Activated T-cell treated with anti-CD3 and anti-CD28 coated beads for 24 hours (primary cell): Measurements from ENCODE around the gene RAD9A.
A peak's percentile ranks its signal among the peaks of the same experiment; 100 is the strongest.

ENCODE experiments used
- DNase-seq: peaks from one replicate; pipeline ENCODE4 v3.0.0-alpha.2; 2020; ENCODE audit warnings: low read depth

The RAD9A gene

DNA sequence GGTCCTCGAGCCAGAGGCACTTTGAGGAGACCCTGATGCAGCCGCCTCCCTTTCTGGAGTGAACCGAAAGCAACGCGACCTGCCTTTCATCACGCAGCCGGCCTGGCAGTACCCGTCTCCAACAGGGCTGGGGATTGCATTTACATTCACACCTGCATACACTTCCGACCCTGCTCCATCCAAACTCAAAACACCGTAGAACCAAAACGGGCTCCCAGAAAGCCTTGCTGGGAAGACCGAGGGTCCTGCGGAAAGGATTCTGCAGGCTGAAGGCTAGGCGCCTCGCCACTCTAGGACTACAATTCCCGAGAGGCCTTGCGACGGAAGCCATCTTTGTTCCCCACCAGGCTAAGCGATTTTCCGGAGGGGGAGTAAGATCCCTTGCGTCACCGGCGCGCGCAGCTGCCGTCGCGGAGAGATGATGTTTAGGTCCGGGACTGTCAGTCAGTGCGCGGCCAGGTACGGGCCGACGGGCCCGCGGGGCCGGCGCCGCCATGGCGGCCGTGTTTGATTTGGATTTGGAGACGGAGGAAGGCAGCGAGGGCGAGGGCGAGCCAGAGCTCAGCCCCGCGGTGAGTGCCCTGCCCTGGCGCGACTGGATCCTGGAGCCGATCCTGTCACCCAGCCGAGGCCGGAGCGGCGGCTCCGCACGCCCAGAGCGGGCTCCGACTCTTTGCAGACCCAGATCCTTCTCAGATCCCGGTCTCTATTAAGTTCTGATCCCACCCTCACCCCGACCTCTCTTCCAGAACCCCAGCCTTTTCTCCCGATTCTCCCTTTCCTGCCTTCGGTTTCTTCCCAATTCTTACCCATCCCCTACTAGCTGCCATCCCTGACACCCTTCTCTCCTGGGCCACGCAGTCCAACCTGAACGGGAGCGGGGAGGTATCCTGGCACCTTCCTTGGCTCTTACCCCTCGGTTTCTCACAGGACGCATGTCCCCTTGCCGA is 36.5 kb downstream of the RAD9A start, which contains the start of gene RPS6KB2:
Gene RPS6KB2, plus strand, starts transcription at position 443 of the 950 bp plus-strand sequence. Its CDS starts 52 bp downstream, at position 495.
- peak; percentile 100 for DNase-seq

DNA sequence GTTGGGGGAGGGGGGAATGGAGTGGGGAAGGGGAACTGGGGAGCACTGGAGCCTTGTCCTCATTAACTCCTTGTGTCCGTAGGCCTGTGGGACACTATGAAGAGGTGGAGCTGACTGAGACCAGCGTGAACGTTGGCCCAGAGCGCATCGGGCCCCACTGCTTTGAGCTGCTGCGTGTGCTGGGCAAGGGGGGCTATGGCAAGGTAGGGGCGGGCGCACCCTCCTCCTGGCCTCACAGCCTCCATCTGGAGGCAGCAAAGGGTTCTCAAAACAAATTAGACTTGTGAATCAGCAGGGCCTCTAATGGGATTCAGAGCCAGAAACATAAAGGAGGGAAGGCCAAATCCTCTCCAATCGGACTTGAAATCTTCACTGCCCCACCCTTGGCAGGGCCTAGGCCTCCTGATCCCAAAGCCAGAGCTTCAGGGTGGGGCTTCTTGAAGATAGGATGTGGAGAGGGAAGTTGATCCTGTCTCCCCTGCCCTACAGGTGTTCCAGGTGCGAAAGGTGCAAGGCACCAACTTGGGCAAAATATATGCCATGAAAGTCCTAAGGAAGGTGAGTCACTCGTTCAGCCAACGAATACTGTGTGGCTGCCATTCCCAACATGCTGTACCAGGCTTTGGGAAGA is 37.4 kb downstream of the RAD9A start:
- DNase-seq: no peak

DNA sequence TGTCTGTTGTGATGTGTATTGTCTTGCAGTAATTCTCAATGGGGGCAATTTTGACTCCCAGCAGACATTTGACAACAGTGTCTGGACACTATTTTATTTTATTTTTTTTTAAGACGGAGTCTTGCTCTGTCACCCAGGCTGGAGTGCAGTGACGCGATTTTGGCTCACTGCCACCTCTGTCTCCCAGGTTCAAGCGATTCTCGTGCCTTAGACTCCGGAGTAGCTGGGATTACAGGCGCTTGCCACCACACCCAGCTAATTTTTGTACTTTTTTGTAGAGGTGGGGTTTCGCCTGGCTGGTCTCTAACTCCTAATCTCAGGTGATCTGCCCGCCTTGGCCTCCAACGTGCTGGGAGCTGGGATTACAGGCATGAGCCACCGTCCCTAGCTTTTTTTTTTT is 37.9 kb downstream of the RAD9A start:
- DNase-seq: no peak

DNA sequence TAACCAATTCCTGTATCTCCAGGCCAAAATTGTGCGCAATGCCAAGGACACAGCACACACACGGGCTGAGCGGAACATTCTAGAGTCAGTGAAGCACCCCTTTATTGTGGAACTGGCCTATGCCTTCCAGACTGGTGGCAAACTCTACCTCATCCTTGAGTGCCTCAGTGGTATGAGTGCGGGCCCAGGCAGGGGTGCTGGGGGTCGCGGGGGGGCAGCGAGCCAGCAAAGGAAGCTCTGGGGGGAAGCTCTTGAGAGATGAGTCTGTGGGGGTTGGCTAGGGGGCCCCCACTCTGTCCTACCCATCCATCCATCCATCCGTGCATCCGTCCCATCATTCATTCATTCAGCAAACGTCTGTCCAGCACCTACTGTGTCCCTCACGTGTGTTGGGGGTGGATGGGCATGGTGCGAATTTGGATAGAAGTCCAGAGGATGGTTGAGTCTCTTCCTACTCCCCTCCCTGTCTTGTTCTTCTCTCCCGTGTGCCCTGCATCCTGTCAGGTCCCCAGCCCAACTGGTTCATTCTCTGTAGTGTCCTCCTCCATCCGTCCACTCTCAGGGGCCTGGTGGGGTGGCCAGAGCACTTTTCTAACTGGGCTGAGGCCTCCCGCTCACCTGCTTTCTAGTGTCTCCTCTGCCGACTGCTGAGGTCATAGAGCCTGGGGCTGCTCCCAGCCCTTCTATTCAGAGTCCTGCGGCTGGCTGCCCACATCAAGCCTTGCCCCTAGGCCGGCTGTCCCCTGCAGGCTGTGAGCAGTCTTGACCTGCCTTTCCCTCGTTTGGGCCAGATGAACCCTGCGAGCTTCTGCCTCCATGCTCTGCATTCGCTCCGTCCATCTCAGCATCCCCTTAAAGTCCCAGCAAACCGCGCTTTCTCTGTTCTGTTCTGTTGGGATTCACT is 39.8 kb downstream of the RAD9A start:
- no peak for DNase-seq

DNA sequence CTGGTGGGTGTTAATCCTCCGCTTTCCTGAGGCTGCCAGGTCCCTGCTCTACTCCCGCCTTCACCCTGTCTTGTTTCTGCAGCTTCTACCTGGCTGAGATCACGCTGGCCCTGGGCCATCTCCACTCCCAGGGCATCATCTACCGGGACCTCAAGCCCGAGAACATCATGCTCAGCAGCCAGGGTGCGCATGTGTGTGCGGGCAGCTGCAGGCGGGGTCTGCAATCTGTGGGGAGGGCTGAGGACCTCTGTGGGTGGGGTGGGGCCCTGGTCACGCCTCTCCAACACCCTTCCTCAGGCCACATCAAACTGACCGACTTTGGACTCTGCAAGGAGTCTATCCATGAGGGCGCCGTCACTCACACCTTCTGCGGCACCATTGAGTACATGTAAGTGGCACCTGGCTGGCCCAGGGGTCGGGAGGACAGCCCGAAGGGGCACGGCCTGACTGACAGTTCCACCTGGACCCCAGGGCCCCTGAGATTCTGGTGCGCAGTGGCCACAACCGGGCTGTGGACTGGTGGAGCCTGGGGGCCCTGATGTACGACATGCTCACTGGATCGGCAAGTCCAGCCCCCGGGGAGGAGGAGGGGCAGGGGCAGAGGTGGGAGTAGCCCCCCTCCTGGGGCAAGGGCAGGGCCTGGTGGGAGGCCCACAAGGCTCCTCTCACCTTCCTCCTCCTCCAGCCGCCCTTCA is 41.0 kb downstream of the RAD9A start:
- DNase-seq: no peak

DNA sequence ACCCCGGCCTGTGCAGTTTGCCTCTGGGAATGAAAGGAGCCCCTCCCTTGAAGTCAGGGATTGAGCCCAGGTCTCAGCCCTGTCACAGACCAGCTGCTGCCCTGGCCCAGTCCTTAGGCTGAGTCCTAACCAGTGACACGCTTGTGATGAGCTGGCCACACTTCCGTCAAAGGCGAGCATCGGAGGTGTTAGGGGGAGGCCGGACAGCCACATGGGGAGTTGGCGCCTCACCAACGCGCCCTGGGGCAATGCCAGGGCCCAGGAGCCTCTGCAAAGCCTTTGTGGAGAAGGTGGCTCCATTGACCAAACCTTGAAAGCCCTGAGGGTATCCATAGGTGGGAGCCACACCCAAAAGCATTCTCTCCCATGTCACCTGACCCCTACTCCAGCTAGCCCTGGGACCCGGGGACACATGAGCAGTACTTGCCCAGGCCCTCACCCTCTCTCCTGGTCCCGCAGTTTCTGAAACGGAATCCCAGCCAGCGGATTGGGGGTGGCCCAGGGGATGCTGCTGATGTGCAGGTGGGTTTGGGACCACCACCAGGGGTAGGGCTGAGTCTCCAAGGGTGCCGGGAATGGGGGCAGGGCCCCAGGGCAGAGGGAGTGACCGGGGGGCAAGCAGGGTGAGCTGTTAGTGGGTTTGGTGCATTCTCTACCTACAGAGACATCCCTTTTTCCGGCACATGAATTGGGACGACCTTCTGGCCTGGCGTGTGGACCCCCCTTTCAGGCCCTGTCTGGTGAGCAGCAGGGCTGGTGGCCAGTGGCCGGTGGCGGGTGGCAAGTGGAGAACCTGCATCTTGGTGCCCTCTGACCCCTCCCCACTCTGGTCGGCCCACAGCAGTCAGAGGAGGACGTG is 42.0 kb downstream of the RAD9A start:
- DNase-seq: no peak

DNA sequence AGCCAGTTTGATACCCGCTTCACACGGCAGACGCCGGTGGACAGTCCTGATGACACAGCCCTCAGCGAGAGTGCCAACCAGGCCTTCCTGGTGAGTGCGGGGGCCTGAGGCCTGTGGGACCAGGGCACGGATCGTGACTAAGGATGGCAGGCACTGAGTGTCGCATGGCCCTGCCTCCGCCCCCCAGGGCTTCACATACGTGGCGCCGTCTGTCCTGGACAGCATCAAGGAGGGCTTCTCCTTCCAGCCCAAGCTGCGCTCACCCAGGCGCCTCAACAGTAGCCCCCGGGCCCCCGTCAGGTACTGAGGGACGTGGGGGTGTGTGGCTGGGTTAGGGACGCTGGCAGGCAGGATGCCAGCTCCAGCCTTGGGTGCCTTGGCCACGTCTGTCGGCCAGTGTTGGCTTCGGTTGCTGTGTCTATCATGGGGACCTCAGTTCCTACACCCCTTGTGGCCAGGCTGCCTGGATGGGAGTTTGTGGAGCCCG is 42.7 kb downstream of the RAD9A start:
- no peak for DNase-seq

- DNase-seq: no peak
Measured at GRCh38 chr11:67435031-67435726, 43.4 kb downstream of the RAD9A start.

DNA sequence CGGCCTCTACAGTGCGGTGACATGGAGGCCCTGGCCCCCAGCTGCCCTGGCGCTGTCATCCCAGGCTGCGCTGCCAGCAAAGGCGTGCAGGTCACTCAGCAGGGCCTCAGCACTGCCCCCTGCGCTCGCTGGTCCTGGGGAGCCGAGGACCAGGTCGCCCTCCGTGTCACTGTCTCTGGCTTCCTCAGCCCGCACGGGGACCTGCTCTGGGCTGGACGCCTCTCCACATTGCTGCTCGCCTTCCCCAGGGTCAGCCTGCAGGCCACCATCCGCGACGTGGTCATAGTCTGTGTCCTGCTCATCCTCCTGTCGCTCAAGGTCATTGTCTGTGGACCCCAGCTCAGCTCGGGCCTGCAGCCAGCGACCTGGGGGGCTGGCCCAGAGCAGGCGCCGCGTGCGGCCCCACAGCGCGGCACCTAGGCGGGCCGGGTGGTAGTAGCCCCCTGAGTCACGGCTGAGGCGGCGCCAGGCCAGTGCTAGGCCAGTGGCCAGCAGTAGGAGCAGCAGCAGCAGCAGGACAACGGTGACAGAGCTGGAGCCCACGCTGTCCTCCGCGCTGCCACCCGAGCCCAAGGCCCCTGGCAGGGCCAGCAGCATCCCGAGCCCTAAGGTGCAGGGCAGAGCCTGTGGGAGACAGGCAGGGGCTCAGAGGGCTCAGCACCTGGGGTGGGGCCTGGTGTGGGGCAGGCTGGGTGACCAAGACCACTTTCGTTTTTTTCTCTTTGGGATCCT is 44.1 kb downstream of the RAD9A start:
- no peak for DNase-seq

DNA sequence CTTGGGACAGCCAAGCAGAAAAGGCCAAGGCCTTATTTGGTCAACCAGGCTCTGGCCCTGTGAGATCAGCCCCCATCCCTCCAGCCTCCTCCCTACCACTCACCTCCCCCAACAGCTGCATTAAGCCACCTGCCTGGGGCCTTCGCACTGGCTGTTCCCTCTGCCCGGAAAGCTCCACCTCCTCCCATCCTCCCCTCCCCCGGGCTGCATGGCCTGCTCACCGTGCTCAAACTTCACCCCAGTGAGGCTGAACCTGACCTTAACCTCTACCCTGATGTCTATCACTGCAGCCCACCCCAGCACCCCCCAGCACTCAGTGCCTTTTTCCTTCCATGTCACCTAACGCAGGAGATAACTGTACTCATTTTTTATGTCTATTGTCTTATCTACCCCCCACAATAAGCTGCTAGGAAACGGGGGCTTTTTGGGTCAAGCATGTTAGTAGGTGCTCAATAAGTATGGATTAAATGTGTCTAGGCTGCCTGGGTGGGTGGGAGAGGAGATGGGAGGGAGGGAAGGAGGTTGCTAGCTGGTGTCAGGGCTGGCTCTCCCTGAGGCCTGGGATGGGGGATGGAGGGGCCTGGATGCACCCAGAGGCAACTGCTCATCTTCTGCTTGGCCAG is 44.8 kb downstream of the RAD9A start:
- peak; percentile 77 for DNase-seq

- DNase-seq: peak; percentile 70
Measured at GRCh38 chr11:67437082-67437808, 45.5 kb downstream of the RAD9A start, which contains the start of gene PTPRCAP. PTPRCAP (minus strand) TSS chr11:67437682; CDS start chr11:67437619, 63 bp downstream.

DNA sequence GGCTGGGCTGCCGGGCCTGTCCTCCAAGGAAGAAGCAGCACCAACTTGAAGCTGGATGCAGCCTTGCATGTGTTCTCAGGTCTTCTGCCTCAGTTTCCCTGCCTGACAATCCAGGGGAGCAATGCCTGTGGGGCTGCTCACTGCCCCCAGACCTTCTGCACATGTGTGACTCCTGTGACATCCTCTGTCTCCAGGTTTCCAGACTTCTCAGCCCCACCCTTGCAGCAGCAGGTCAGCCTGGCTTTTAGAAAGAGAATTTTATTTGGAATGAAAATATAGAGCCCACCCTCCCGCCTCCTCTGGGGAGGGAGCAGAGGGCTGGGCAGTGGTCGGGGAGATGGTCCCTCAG is 46.0 kb downstream of the RAD9A start:
- DNase-seq: no peak

DNA sequence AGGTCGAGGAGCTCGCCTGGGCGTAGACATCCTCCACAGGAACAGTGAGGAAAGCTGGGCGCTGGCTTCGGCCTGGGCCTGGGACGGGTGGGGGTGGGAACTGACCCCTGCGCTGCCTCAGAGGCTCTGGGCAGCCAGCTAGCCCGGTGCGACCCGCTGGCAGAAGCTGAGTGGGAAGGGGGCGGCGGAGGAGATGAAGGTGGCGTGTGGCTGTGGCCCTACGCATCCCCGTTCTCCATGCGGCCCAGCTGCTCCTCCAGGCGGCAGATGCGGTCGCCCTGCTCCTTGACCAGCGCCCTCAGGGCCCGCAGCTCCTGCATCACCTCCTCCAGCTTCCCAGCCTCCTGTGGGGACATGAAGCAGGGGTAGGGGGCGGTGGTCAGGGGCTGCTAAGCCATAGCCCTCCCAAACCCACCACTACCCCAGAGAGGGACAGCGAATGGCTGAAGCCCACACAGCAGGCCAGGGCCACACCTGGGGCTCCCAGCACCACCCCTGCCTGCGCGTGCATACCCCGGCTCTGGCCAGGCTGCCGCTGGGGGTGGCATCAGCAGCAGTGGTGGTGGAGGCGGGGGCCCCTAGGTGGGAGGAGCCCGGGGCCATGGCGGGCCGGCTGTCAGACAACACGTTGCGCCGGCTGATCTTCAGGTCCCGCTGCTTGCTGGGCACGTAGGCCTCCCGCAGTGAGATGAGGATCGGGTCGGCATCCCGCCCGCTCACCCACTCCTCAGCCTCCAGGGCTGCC is 46.5 kb downstream of the RAD9A start:
- peak; percentile 72 for DNase-seq

DNA sequence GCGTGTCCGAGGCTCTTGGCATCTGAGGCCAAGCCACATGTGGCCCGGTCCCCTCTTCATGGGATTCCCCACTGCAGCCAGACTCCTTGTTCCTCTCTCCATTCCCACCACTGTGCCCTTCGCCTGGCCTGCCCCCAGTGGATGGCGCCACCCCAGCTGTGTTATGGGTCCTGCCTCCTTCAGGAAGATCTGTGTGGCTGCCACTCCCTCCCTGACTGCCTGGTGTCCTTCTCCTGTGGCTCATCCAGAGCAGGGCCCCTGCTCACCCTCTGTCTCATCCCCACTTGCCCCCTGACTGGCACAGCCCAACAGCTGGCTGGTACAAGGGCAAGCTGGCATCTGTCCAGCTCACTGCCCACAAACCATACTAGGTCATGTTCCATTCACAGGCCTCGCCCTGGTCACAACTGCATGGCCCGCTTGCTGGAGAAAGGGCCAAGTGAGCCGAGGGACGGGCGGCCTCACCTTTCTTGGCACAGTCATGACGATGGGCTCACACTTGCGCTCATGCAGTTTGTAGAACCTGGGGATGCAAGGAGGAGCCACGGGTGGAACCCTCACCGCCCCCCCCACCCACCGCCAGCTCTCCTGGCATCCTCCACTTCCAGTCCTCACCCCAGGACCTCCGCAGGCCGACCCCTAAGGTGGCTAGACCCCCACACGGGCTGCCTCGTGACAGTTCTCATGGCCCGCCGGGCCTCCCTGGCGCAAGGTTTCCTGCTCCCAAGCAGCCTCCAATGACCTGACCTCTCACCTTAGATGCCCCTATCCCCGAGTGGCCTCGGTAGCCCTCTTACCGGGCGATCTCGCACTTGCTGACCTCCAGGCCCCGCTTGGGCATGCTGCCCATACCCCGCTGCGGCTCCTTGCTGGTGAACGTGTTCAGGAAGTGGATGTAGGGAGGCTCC is 47.8 kb downstream of the RAD9A start:
- DNase-seq: no peak

GRCh38 chr11:67440229-67441097 is 48.7 kb downstream of the RAD9A start:
- DNase-seq: no peak
